Endodermal cell (in vitro differentiated cells): Measurements from ENCODE around the gene PAQR6. TPM values are rescaled to one million over a fixed set of nuclear protein-coding genes. Genes with fewer than 3 reads are reported as not detected.

Source experiments
- DNase-seq: peaks from one replicate; pipeline ENCODE4 v3.0.0-alpha.2; 2017
- H3K27ac ChIP-seq: 2 replicates; pipeline ENCODE4 v1.5.1; 2013; ENCODE audit warnings: mild to moderate bottlenecking, low read depth, low read length, moderate library complexity
- H3K27me3 ChIP-seq: 2 replicates; pipeline ENCODE4 v1.6.1; 2013; ENCODE audit warnings: mild to moderate bottlenecking, low read length, moderate library complexity; ENCODE audit not compliant: insufficient read depth, control insufficient read depth, poor library complexity, severe bottlenecking
- H3K36me3 ChIP-seq: 2 replicates; pipeline ENCODE4 v1.7.0; 2013; ENCODE audit warnings: mild to moderate bottlenecking, low read length, moderate library complexity; ENCODE audit not compliant: control insufficient read depth, insufficient read depth
- H3K4me1 ChIP-seq: one replicate; pipeline ENCODE4 v1.7.0; 2013; ENCODE audit warnings: low read length; ENCODE audit not compliant: control insufficient read depth, insufficient read depth
- H3K4me3 ChIP-seq: 2 replicates; pipeline ENCODE4 v1.5.1; 2013; ENCODE audit warnings: mild to moderate bottlenecking, low read length, moderate library complexity
- H3K9ac ChIP-seq: 2 replicates; pipeline ENCODE4 v1.6.1; 2013; ENCODE audit warnings: mild to moderate bottlenecking, low read length, moderate library complexity; ENCODE audit not compliant: poor library complexity, severe bottlenecking; ENCODE audit errors: extremely low read depth
- H3K9me3 ChIP-seq: 2 replicates; pipeline ENCODE4 v1.6.1; 2013; ENCODE audit warnings: mild to moderate bottlenecking, low read length, moderate library complexity; ENCODE audit not compliant: control insufficient read depth
- H3K27ac Mint-ChIP-seq: 2 replicates; pipeline ENCODE4 v1.8.0; 2020; ENCODE audit warnings: mixed read lengths
- H3K27me3 Mint-ChIP-seq: 2 replicates; pipeline ENCODE4 v1.8.0; 2021; ENCODE audit warnings: mild to moderate bottlenecking, mixed read lengths; ENCODE audit not compliant: insufficient read depth
- H3K36me3 Mint-ChIP-seq: 2 replicates; pipeline ENCODE4 v1.8.0; 2020; ENCODE audit warnings: low read depth, mixed read lengths
- H3K4me1 Mint-ChIP-seq: 2 replicates; pipeline ENCODE4 v1.8.0; 2020; ENCODE audit warnings: mixed read lengths
- H3K4me3 Mint-ChIP-seq: 2 replicates; pipeline ENCODE4 v1.8.0; 2020; ENCODE audit warnings: mild to moderate bottlenecking, moderate library complexity, mixed read lengths
- H3K9me3 Mint-ChIP-seq: 2 replicates; pipeline ENCODE4 v1.8.0; 2020; ENCODE audit warnings: mild to moderate bottlenecking, mixed read lengths
- CTCF ChIP-seq: fragments of 200-600 bp; sonication (generic); conservative IDR thresholded peaks from 2 replicates; pipeline ENCODE4 v1.5.0; 2021; ENCODE audit warnings: antibody characterized with exemption, mild to moderate bottlenecking
- WGBS, 2 experiments: methylation state at CpG; one replicate each; pipeline versions ENCODE4 v1.1.5 to v1.1.7; 2013; ENCODE audit warnings: missing lambda C conversion rate in 2 of 2, mixed read lengths in 1 of 2; ENCODE audit not compliant: insufficient coverage in 1 of 2, insufficient read length in 1 of 2; 5-methylcytosine and 5-hydroxymethylcytosine counted together
- total RNA-seq, 2 donors: library from RNA; stranded (reverse); fragmentation: NEBNext Ultra II Directional in 1 of 2; extraction: Animal tissue kit (Norgen Biotek cat#: 25700) in 1 of 2; gene quantifications; 2 replicates in 1 of 2; 3 replicates in 1 of 2; pipeline ENCODE4 v1.2.1, GENCODE V29; 2021

The PAQR6 gene
- total RNA-seq, 2 donors from 2014 or later: 12.2 to 16.4 TPM

GRCh38 chr1:156193488-156194299, 54.2 kb downstream of the PAQR6 start, which contains the start of gene SLC25A44:
Gene SLC25A44 (plus strand): TSS chr1:156194104. CDS start chr1:156199848, 5,744 bp downstream.
- H3K9ac ChIP-seq: peak within 1 kb of the TSS; percentile 49
- peak within 1 kb of the TSS; percentile 95 for H3K4me3 ChIP-seq
- H3K27me3 ChIP-seq: no peaks in the 10 kb centered on the region
- no peak within 1 kb of the TSS for H3K27ac ChIP-seq
- Mint-ChIP-seq H3K4me3 (peak within 1 kb of the TSS; percentile 99), H3K36me3 (peaks cover 34% of the 10 kb centered on the region), H3K4me1 (peaks cover 25% of the 10 kb centered on the region), H3K27ac (peak within 1 kb of the TSS; percentile 91), H3K9me3 (peaks cover 21% of the 10 kb centered on the region), H3K27me3 (no peaks in the 10 kb centered on the region)
- DNase-seq: peak; percentile 99
- WGBS, 2 experiments: 29 to 32% methylated on average over 45 to 59 of the region's 59 CpGs
- H3K4me1 ChIP-seq: peaks cover 8% of the 10 kb centered on the region
- peaks cover 23% of the 10 kb centered on the region for H3K9me3 ChIP-seq
- peak; percentile 70 for TF ChIP-seq CTCF
- peaks cover 36% of the 10 kb centered on the region for H3K36me3 ChIP-seq

Other genes starting within 250 kb of the PAQR6 start
- gene SSR2, start 227.1 kb downstream of the PAQR6 start, total RNA-seq: 100 to 1,000 TPM; 193 TPM
- 10 to 100 TPM; 56.4 to 62.4 TPM for gene UBQLN4, start 194.3 kb downstream of the PAQR6 start, total RNA-seq
- 100 to 1,000 TPM in 1 of 2 donors, 10 to 100 TPM in 1; 84.4 to 101 TPM for gene LAMTOR2, start 193.3 kb downstream of the PAQR6 start, total RNA-seq
- 10 to 100 TPM; 82.0 to 84.4 TPM for gene RAB25, start 186.9 kb downstream of the PAQR6 start, total RNA-seq
- gene MEX3A, start 165.6 kb downstream of the PAQR6 start, total RNA-seq: 10 to 100 TPM; 91.8 to 94.3 TPM
- gene LMNA, start 133.3 kb downstream of the PAQR6 start, total RNA-seq: 10 to 100 TPM; 41.2 to 42.0 TPM
- gene SEMA4A, start 94.5 kb downstream of the PAQR6 start, total RNA-seq: 10 to 100 TPM in 1 of 2 donors, 1 to 10 TPM in 1; 6.4 to 10.3 TPM
- 10 to 100 TPM; 20.9 to 22.7 TPM for gene SLC25A44, start 54.0 kb downstream of the PAQR6 start, total RNA-seq
- gene PMF1, start 35.0 kb downstream of the PAQR6 start, total RNA-seq: 100 to 1,000 TPM; 119 TPM
- gene BGLAP, start 5.9 kb downstream of the PAQR6 start, total RNA-seq: 1 to 10 TPM; 4.6 to 5.4 TPM
- gene SMG5, start 34.8 kb upstream of the PAQR6 start, total RNA-seq: 100 to 1,000 TPM; 103 to 111 TPM
- gene TMEM79, start 36.3 kb upstream of the PAQR6 start, total RNA-seq: 1 to 10 TPM; 1.5 to 1.9 TPM
- 10 to 100 TPM; 70.3 to 85.1 TPM for gene GLMP, start 47.6 kb upstream of the PAQR6 start, total RNA-seq
- not detected for gene VHLL, start 51.3 kb upstream of the PAQR6 start, total RNA-seq
- 100 to 1,000 TPM; 323 to 351 TPM for gene CCT3, start 90.2 kb upstream of the PAQR6 start, total RNA-seq
- gene TSACC, start 90.5 kb upstream of the PAQR6 start, total RNA-seq: 1 to 10 TPM in 1 of 2 donors, under 1 TPM in 1; 0.62 to 1.6 TPM
- 1 to 10 TPM; 3.9 to 4.0 TPM for gene RHBG, start 121.2 kb upstream of the PAQR6 start, total RNA-seq